DND-41 (cell line): Measurements from ENCODE around the gene EIF4G3.

Experiments used
- ATAC-seq: fragments of 200-7000 bp; cut with Tn5 transposase; 3 replicates; pipeline ENCODE4 v1.9.1; 2021; ENCODE audit warnings: low read depth; ENCODE audit not compliant: insufficient read depth
- DNase-seq: peaks from one replicate; pipeline ENCODE4 v3.0.0-alpha.2; 2020
- H2AFZ ChIP-seq: 2 replicates; pipeline ENCODE4 v1.6.0; 2012; ENCODE audit warnings: low read depth, low read length
- H3K27ac ChIP-seq: 2 replicates; pipeline ENCODE4 v1.5.1; 2012; ENCODE audit warnings: low read length, inconsistent platforms
- H3K27me3 ChIP-seq: fragments of 200-600 bp; sonication (generic); 2 replicates; pipeline ENCODE4 v1.6.0; 2012; ENCODE audit warnings: low read length, mild to moderate bottlenecking, inconsistent platforms; ENCODE audit not compliant: insufficient read depth, poor library complexity
- H3K36me3 ChIP-seq: 2 replicates; pipeline ENCODE4 v1.5.1; 2012; ENCODE audit warnings: low read length, inconsistent platforms; ENCODE audit not compliant: insufficient read depth
- H3K4me1 ChIP-seq: 2 replicates; pipeline ENCODE4 v1.5.1; 2012; ENCODE audit warnings: mild to moderate bottlenecking, low read length; ENCODE audit not compliant: insufficient read depth
- H3K4me2 ChIP-seq: 2 replicates; pipeline ENCODE4 v1.6.0; 2012; ENCODE audit warnings: mild to moderate bottlenecking, moderate library complexity, low read length, inconsistent platforms; ENCODE audit not compliant: insufficient read depth
- H3K4me3 ChIP-seq, 2 experiments: fragments of 200-600 bp in 1 of 2; shearing (Covaris generic) in 1 of 2; 2 replicates each; pipeline ENCODE4 v1.5.1; 2012 to 2016; ENCODE audit warnings: inconsistent platforms in 2 of 2, low read length in 2 of 2, mild to moderate bottlenecking in 2 of 2, low read depth in 1 of 2, moderate library complexity in 1 of 2
- H3K79me2 ChIP-seq: 2 replicates; pipeline ENCODE4 v1.6.0; 2012; ENCODE audit warnings: low read length, inconsistent platforms; ENCODE audit not compliant: insufficient read depth
- H3K9ac ChIP-seq: 2 replicates; pipeline ENCODE4 v1.6.0; 2012; ENCODE audit warnings: low read depth, mild to moderate bottlenecking, inconsistent platforms, low read length, moderate library complexity
- H3K9me3 ChIP-seq: 2 replicates; pipeline ENCODE4 v1.5.1; 2012; ENCODE audit warnings: low read length, moderate library complexity, mild to moderate bottlenecking, inconsistent platforms; ENCODE audit not compliant: insufficient read depth, severe bottlenecking
- H4K20me1 ChIP-seq: 2 replicates; pipeline ENCODE4 v1.6.0; 2012; ENCODE audit warnings: low read length; ENCODE audit not compliant: insufficient read depth
- CTCF ChIP-seq: IDR thresholded peaks from 2 replicates; pipeline ENCODE4 v1.5.1; 2012; ENCODE audit warnings: borderline replicate concordance, low read length, moderate library complexity, mild to moderate bottlenecking; ENCODE audit not compliant: poor library complexity, severe bottlenecking; ENCODE audit errors: extremely low read depth
- EZH2 ChIP-seq: IDR thresholded peaks from 3 replicates; pipeline ENCODE4 v1.6.1; 2012; ENCODE audit warnings: borderline replicate concordance, low read depth, mild to moderate bottlenecking, moderate library complexity, low read length, inconsistent platforms; ENCODE audit not compliant: severe bottlenecking

EIF4G3 gene

DNA sequence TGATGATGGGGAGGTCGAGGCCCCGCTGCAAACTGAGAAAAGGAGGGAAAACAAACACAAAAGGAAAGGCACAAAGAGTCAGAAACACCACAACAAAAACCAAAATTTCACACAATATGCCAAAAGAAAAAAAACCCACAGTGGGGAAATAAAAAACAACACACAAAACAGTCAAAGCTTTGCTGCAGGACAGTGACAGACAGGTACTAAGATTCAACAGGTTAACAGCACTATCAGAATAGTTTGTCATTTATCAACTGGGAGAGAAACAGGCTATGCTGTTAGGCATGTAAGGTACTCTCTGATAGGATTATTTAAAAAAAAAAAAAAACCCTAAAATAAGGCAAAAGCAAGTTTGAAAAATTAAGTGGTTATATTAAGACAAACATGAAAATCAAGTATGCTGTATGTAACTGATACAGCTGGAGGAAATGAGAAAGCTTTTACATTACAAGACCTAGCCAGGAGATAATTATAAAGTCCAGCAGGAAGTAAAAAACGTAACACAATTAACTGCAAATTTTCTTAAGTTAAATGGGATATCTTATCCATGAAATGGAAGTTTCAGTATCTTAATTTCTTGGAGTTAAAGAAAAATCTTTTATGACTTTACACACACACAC, 179.0 kb downstream of the EIF4G3 start:
- Histone ChIP-seq H3K9ac (no peak overlapping the region), H3K27me3 (no peaks in the 10 kb centered on the region), H2AFZ (no peak overlapping the region), H3K4me1 (no peaks in the 10 kb centered on the region), H3K27ac (no peak overlapping the region), H3K4me3 (no peak overlapping the region), H4K20me1 (no peaks in the 10 kb centered on the region), H3K9me3 (no peaks in the 10 kb centered on the region), H3K4me2 (no peak overlapping the region), H3K36me3 (peaks cover 13% of the 10 kb centered on the region; the same call in 1 of the 2 replicates), H3K79me2 (no peaks in the 10 kb centered on the region)
- TF ChIP-seq EZH2 (no peak), CTCF (no peak)
- DNase-seq (no peak), ATAC-seq (no peak)

DNA sequence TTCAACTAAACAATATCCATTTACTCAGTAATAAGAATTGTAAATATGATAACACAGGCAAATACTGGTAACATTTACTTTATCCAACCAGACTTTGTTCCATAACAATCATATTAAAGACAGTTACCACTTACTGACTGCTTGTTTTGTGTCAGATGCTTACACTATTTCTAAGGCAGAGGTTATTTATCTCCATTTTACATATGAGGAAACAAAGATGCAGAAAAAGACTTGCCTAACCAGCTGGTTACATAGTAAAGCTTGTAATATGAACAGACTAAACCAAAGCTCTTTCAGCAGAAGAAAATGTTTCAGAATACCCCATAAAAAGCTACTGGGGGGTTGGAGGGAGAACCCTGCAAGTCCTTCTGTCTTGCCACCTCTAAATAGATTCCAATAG, 180.1 kb downstream of the EIF4G3 start:
- Histone ChIP-seq H3K4me1 (no peaks in the 10 kb centered on the region), H3K27ac (no peak overlapping the region), H3K4me2 (no peak overlapping the region), H2AFZ (no peak overlapping the region), H3K9me3 (no peaks in the 10 kb centered on the region), H4K20me1 (no peaks in the 10 kb centered on the region), H3K4me3 (no peak overlapping the region), H3K9ac (no peak overlapping the region), H3K79me2 (no peaks in the 10 kb centered on the region), H3K27me3 (no peaks in the 10 kb centered on the region), H3K36me3 (peaks cover 9% of the 10 kb centered on the region; the same call in 1 of the 2 replicates)
- DNase-seq (no peak), ATAC-seq (no peak)
- TF ChIP-seq CTCF (no peak), EZH2 (no peak)

DNA sequence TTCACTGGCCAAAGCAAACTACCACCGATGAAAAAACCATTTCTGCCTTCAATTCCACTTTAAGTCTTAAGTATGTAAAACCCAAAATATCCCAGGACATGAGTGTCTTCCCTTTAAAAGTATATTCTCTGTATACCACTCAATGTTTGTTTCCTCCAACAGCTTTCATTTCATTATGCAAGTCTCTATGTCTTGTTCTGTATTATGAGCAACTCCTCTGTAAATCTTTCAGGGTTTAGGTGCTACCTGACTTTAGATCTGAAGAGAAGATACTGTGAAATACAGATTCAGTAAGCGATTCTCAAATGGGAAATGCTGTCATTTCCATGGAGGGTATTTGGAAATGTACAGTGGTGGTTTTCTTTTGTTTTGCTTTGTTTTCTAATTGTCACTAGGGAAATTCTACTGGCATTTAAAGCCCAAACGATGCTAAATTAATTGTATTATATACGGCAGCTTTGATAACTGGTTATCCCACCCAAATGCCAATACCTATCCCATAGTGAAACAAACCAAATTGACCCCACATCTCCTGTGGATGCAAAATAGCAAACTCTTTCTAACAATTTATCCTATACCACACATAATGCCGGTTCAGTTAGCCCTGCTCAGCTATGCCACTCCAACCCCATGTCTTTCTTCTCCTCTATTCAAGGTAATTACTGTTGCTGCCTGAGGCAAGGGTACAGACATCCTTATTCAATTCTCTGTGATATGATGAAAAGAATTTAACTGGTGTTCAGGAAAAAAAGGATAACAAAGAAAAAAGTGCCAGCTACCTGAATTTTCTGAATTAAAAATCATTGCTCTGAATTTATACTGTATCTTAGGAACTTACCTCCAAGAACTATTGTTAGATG, 182.8 kb downstream of the EIF4G3 start:
- no peak overlapping the region for H3K27ac ChIP-seq
- DNase-seq, result no peak

More for the DNA sequence above, 182.8 kb downstream of the EIF4G3 start:
- no peak overlapping the region for H3K4me2 ChIP-seq
- H3K79me2 ChIP-seq, result no peaks in the 10 kb centered on the region
- H3K4me3 ChIP-seq, result no peak overlapping the region
- H3K9me3 ChIP-seq, result no peaks in the 10 kb centered on the region
- H3K27me3 ChIP-seq, result no peaks in the 10 kb centered on the region
- no peak overlapping the region for H2AFZ ChIP-seq
- TF ChIP-seq EZH2 (no peak), CTCF (no peak)
- H3K4me1 ChIP-seq, result no peaks in the 10 kb centered on the region
- ATAC-seq, result no peak
- no peaks in the 10 kb centered on the region; the same call in 1 of the 2 replicates for H3K36me3 ChIP-seq
- H3K9ac ChIP-seq, result no peak overlapping the region
- no peaks in the 10 kb centered on the region for H4K20me1 ChIP-seq
